OCI-M1 (cell line): ENCODE results near the gene AGMO.

Experiments used
- DNase-seq: peaks from one replicate; lab custom pipeline; 2025; lab: John Stamatoyannopoulos, UW

Gene AGMO

DNA sequence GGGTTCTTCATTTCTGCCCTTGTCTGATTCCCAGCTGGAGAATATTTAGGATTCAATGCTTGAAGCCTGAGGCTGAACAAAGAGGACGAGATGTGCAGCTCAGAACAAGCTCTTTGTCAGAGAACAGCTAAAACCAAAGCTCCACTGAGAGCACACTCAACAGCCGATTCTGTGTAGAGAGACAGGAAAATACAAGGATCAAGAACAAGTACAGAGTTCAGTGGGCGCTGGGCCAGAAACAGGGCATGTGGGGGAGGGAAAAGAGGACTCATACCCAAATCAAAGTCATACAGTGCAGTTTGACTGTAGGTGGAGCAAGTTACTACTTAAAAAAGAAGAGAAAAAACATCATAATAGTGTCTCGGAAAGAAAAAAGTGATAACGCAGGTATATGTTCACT is at the start of gene AGMO:
Gene AGMO (minus strand): TSS at position 181 of the 400 bp plus-strand sequence.
- DNase-seq, result no peak

DNA sequence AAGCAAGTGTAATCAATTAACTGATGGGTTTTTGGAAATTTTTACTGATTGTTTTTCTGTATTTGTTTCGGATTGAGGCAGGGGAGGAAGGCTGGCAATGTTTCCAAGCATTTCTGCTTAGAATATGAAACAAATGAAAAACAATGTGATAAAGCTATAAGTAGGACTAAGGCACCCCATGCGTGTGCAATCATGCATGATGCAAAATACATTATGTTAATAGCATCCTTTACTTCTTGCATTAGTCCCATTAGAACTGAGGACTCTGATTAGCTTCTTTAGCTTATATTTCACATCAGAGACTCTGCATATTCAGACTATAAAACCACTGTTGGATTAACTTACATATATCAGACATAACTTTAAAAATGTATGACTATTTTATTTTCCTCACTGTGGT is 48.7 kb upstream of the AGMO start:
- DNase-seq, result no peak

DNA sequence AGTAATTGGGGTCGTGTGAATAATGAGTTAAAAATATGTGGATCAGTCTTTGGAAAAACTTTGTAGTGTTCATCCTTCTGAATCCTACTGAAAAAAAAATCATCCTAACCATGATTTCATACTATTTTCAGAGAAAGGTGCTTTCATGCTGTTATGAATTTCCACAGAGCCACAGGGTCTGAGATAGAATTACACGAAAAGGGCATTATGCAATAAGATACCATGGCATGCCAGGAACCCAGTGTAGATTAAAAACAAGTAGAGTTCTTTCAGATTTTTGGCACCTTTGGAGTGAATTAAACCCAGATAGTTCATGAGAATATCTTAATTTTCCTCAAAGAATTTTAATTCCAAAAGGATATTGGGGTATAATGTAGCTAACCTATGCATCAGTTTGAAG is 47.5 kb upstream of the AGMO start:
- no peak for DNase-seq

DNA sequence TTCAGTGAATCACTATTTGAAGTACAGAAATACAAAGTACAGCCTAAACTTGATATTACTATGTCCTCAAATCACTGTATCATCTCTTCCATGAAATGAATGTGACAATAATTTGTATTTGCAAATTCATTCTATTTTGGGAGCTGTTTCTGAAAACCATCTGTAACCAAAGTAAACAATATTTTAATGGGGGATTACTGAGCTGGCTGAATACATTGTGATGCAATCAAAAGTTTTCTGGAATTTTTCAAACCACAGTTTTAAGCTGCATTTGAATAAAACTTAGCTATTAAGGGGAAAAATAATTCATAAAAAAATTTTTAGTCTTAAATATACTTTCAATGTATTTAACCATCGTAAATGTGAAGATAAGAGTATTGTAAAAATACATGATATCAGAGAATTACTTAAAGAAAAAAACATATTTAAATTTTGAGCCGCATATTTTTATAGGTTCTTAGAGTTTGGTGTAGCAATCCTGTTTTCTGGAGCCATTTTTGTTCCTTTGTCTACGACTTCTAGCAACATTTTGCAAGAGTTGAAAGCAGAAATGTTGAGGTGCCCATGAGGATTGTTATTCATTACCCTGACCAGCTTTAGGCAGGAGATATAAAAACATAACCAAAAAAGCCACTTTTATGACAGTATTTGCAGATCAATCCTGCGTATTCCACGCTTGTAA is 45.9 kb upstream of the AGMO start:
- DNase-seq, result no peak

DNA sequence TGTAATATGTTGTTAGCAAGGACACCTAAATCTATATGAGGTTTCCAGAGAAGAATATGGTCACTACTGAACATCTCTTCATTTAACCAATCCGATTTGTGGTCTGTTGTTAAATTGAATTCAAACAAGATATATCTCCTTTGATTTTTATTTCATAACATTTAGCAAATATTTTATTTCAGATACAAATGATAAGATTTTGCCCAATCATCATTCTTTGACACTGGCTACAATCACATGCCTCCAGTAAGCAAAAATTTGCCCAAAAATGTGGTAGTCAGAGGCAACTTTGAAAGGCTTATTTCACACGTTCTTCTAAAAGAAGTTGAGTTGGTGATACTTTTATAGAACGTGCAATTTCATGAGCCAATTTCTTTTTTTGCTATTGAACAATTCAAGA is 44.7 kb upstream of the AGMO start:
- DNase-seq, result no peak

DNA sequence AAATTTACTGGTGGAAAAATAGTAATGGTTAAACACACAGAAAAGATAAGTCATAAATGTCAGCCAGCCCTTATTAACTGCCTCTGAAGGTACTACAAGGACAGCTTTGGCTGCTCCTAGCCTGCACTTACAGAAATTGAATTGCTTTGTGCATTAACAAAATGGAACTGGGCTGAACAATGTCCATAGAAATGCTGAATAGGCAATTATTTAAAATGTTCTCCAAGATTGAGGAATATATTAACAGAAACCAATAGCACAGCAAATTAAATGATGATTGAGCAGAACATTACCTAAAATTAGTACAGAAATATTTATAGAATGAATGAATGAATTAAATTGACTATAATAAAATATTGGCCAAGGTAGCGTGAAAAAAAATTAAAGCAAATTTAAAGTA is 42.4 kb upstream of the AGMO start:
- DNase-seq, result no peak

DNA sequence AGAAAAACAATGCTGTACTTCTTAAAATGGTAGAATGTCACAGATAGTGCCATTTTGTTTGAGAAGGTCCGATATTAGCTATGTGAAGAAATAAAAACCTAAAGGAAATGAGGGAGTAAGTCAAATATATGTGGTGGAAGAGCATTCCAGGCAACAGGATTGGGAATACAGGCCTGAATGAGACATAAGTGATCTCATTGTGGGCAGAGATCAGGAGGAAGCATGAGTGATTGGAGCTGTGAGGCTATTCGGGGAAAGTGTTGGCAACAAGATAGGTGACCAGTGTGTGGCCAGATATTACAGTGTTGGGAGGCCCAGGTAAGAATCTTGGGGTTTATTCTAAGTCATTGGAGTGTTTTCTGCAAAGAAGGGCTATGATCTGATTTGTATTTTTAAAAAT is 41.3 kb upstream of the AGMO start:
- no peak for DNase-seq

DNA sequence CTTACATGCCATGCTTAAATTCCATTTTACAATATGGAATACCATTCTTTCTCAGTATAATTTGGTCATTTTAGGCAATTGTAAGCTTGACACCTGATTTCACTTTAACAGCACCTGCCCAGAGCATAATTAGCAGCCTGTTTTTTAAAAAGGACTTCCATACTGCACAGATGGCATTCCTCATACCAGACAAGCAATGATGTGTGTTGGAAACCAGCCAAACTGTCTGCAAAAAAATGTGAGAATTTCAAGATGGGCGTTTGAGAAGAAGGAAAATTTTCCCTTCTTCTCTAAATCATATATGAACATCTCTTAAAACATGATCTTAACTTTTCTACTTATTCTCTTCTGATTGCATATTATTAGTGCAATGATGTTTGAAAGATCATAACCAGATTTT is 40.4 kb upstream of the AGMO start:
- DNase-seq, result no peak

DNA sequence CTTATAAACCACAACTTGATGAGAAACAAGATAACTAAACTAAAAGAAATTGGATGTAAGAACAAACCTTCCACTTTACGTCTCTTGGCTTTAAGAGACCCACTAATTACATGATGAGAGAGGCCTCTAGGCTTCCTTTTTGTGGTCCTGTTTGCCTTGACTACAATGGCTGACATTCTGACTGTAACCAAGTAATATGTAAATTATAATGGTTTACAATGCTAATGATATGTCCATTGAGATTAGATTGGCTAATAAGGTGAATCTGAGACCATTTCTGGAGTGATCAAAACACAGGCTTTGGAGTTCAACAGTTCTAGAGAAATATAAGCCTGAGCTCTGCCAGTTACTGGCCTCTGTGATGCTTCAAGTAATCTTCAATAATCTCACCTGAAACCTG is 39.4 kb upstream of the AGMO start:
- DNase-seq, result no peak

DNA sequence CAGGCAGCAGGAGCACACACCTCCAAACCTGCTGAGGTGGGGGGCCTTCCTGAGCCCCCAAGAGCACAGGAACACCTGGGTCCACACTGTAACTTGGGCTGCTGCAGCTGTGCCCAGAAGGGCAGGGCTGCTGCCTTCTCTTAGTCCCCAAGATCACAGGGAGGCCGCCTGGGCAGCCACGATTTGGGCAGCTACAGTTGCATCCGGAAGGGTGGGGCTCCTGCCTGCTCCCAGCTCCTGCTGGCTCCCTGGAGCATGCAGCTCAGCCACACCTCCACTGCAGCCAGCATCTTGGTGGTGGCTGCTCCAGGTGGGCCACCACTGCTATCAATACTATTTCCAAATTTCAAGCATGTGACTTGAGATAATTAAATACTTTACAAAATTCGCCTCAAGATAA is 38.5 kb upstream of the AGMO start:
- DNase-seq, result no peak

DNA sequence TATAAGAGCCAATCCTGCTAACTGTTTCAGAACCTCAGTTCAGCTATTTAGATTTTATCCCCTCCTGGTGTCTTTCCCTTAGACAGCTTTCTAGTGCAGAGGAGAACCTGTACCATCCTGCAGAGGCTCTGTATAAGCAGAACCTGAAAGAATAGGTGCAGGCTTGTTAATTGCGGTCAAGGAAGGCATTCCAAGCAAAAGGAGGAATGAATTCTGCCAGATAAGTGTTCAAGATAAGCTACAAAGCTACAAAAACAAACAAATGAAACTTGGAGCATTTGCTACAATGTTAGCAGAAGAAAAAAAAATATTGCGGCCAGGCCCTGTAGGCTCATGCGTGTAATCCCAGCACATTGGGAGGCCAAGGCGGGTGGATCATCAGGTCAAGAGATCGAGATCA is 32.6 kb upstream of the AGMO start:
- DNase-seq, result no peak

DNA sequence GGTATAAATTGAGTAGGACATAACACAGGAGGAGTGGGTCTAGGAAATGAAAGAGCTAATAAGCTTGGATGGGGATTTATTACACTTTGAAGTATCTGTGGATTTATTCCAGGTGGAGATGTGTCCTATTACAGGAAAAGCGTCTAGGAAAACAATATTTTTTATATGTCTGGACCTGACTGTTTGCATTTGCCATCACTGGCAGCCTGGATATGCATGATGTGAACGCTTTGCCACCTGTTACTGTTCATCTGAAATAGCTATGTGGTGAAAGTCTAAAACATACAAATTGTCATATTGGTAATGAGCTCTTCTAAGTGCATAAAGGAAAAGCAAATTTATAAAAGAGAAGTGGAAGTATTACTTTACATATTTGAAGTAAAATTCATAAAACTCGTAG is 31.6 kb upstream of the AGMO start:
- DNase-seq, result no peak

DNA sequence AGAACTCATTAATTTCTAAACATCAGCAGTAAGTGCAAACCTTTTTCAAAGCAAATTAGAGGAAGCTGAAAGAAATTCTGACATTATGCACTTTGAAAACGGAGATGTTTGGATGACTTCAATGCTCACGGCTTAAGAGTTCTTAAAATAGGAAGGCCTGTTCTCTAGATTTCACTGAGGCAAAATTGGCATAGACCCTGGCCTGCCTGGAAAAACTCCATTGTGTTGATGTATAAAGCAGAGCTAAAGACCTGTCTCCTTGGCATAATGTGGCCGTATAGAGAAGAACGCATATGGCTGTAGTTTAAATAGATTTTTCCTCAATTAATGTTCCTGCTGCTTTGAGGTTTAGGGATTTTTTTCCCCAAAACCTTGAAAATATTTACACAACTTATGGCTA is 24.5 kb upstream of the AGMO start:
- DNase-seq, result no peak

DNA sequence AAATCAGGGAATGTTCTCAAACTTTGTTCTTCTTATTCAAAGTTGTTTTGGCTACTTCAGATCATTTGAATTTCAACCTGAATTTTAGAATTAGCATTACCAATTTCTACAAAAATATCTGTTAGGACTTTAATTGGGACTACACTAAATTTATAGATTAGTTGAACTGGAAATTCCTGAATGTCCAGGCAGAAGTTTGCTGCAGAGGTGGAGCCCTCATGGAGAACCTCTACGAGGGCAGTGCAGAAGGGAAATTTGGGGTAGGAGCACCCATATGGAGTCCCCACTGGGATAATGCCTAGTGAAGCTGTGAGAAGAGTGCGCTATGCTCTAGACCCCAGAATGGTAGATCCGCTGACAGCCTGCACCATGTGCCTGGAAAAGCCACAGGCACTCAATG is 22.8 kb upstream of the AGMO start:
- peak; percentile 0 for DNase-seq

DNA sequence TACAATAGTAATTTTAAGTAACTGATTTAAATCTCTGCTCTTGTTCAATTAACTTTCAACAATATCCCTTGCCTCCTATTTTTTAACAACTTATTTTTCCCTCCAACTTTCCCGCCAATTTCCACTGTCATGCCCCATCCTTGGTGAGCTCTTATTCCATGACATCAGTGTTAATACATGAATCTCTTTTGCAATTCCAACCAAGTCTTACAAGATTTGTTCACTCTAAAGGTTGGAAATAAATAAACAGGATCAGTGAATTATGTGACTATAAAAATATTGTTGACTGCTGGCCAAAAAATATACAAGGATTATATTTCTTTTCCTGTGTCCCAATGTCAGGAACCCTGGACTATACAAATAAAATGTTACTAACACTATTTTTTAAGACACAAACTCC is 21.0 kb upstream of the AGMO start:
- no peak for DNase-seq

DNA sequence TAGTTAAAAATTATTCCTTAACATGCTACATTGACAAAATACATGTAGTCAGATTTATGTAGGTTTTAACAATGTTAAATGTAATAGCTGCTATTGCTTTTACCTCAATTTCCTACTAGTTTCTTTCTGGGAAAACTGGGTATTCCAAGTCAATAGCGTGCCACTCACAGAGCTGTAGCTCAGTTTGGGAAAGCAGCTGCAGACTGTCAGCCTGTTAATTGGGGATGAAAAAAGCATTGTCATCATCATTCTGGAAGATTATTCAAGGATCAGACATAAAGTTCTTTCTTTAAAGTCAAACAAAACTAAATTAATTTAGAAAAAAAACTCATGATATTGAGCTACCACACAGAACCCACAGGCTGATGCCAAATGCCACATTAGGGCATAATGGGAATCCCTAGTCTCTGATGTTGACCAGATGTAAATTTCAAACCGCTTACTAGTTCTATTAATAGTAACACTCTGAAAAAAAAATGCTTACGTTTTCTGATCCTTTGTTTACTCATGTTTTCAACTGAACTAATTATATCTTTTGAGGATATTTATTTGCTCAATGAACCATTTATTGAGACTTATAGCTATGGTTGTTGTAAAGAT is 19.6 kb upstream of the AGMO start:
- no peak for DNase-seq

DNA sequence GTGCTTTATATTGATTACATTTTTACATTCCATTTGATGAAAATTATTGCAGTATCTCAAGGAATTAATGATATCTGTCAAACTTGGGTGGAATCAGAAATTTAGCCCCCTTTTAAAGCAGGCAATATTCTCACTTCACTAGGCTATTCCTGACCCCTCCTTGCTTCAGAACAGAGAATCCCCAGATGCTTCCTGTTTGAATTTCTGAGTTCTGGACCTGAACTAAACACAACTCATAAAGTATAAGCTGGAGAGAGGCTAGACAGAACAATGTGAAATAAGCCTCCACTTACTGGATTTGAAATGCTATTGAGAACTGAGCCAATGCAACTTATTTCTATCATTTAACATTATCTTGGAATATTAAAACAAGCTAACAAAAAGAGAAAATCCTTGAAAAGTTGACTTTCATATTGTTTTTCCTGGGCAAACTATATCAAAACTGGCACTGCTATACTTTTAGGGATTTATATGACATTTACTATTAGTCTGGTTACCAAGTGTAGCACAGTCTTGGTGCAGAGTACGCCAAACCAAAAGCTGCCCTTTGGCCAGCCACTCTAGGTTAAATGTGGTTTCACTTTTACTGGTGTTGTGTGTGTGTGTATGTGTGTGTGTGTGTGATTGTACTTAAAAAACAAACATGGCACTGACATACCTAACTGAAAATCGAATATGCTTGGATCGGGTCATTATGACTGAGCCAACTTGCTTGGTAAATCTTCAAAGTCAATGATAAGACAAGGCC is 19.0 kb upstream of the AGMO start:
- DNase-seq, result no peak

DNA sequence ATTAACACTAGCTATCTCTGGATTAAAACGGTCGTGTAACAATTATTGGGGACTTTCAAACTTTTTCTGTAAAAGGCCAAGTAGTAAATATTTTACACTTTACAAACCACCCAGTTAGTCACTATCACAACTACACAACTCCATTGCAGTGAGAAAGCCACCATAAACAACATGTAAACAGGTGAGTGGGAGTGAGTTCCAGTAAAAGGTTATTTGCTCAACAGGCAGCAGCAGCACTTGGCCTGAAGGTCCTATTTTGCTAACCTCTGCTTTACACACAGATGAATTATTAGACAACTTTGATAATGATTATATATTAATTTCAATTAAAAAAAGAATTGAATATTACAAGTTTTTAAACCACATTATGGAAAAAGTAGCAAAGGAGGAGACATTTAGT is 15.8 kb upstream of the AGMO start:
- DNase-seq, result no peak

DNA sequence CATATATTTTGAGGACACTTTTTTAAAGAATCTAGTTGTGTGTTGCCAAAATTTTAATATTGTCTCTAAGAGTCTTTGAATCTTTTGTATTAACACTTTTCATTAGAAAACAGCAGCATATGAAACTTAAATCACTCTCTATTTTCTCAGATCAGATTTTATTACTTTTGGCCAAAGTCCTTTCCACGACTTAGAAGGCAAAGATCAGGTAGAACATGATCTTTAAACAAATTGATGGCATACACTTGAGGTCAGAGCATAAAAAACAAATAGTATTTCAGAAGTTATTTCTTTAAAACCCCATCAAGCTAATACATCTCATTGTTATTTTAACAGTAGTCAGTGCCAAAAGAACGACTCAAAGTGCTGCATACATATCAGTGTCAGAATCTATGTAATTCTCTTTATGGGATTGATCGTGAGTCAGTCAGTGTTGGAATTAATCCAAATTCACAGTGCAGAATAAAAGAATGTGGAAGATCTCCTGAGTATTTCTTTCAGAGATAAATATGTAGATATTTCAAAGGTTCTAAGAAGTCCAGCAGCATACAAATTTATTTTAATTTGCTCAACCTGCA is 9.6 kb upstream of the AGMO start:
- DNase-seq, result no peak

DNA sequence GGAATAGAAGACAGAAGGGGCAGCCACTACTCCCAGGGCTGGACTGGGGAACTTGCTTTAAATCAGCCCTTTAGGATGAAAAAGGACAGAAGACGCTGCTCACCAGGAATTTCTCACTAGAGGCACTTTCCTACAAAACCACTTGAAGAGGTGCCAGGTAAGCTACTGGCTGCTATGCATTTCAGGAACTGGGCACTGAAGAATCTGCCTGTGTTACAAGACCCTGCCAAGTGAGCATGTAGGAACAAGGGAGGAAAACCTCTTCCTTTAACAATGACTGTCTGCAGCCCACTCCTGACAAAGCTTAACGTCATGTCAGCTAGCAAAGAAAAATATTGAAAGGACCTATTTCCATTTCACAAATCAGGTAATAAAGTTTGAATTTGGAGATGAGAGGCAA is 5.8 kb upstream of the AGMO start:
- DNase-seq, result no peak

DNA sequence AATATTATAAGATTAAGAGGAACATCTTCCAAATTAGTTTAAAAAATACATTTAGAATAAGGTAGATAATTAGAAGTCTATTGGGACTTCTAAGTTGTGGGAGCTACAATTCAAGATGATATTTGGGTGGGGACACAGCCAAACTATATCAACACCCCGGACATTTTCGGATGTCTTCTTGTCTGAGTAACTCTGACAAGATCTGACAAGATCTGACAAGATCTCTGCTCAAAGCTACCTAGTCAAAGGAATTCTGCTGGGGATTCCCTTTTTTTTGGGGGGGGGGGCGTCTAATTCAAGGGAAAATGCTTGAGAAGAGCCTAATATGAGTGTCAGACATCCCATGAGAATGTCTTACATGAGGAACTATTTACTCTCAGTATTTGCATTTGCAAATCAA is 5.2 kb upstream of the AGMO start:
- DNase-seq, result no peak

DNA sequence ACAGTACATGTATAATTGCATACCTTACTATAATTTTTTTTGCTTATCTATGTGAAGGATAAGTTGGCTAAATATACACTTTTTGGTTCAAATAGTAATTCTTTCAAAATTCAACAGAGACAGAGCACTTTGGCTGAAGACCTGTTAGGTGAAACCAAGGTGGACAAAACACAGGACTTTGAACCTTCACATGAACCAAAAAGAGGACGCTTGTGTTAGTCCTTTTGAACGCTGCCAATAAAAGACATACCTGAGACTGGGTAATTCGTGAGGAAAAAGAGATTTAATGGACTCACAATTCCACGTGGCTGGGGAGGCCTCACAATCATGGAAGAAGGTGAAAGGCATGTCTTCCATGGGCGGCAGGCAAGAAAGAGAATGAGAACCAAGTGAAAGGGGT is 4.7 kb upstream of the AGMO start:
- no peak for DNase-seq

DNA sequence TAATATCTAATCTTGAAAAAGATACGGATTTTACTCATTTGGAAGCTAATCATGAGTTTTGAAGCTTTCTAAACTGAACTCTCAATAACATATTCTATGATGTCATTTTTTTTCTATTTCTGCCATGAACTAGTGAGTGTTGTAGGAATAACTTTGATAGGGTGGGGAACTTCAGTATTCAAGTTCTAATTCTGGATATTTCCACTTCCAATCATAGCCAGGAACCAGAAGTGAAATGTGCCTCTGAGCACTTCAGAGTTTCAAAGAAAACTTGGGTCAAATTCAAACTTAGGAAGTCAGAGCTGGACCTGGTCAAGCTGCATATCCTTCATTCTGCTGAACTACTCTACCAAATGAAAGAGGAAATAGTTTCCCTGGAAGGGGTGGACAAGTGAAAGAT is 847 bp downstream of the AGMO start:
- no peak for DNase-seq
